Subcutaneous adipose tissue (tissue), 4 donors: ENCODE measurements around the gene SUCNR1. TPM values are rescaled to one million over a fixed set of nuclear protein-coding genes. Genes with fewer than 3 reads are reported as not detected.

Source experiments
- total RNA-seq, 4 donors: library from RNA; depleted of rRNA; stranded (reverse); fragments of >200 nt; gene quantifications; one replicate each; pipeline ENCODE4 v1.1.0, GENCODE V29; 2016
- TF ChIP-seq, protein P1 (sequence below): fragments of 450-650 bp; IDR thresholded peaks from one replicate; pipeline ENCODE4 v1.5.1; 2016; ENCODE audit warnings: low read depth, mild to moderate bottlenecking, control low read depth, antibody characterized with exemption, moderate library complexity

SUCNR1 gene
- total RNA-seq, 4 donors from 2014 or later = 0.75 to 10.9 (median 3.1) TPM

GRCh38 chr3:151877269-151877668, 3.8 kb downstream of the SUCNR1 start:
- TF ChIP-seq, protein P1, sequence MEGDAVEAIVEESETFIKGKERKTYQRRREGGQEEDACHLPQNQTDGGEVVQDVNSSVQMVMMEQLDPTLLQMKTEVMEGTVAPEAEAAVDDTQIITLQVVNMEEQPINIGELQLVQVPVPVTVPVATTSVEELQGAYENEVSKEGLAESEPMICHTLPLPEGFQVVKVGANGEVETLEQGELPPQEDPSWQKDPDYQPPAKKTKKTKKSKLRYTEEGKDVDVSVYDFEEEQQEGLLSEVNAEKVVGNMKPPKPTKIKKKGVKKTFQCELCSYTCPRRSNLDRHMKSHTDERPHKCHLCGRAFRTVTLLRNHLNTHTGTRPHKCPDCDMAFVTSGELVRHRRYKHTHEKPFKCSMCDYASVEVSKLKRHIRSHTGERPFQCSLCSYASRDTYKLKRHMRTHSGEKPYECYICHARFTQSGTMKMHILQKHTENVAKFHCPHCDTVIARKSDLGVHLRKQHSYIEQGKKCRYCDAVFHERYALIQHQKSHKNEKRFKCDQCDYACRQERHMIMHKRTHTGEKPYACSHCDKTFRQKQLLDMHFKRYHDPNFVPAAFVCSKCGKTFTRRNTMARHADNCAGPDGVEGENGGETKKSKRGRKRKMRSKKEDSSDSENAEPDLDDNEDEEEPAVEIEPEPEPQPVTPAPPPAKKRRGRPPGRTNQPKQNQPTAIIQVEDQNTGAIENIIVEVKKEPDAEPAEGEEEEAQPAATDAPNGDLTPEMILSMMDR = no peak

- TF ChIP-seq, protein P1 = no peak
Measured at GRCh38 chr3:151878465-151878864, 5.0 kb downstream of the SUCNR1 start.

DNA sequence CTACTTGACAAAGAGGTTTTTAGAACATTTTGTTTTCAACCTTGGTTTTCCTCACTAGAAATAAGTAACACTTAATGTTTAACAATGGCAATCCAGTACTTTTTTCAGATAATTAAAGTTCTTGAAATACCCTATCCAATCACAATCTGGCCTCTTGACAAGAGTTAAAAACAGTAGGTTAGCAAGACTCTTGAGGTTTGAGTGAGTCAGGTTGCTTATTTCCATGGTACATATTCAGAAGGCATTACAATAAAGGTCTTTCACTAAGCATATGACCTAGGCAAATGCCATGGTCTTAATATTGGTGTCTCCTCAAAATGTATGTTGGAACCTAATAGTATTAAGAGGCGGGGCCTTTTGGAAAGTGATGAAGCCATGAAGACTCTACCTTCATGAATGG, 5.6 kb downstream of the SUCNR1 start:
- TF ChIP-seq, protein P1 = no peak

DNA sequence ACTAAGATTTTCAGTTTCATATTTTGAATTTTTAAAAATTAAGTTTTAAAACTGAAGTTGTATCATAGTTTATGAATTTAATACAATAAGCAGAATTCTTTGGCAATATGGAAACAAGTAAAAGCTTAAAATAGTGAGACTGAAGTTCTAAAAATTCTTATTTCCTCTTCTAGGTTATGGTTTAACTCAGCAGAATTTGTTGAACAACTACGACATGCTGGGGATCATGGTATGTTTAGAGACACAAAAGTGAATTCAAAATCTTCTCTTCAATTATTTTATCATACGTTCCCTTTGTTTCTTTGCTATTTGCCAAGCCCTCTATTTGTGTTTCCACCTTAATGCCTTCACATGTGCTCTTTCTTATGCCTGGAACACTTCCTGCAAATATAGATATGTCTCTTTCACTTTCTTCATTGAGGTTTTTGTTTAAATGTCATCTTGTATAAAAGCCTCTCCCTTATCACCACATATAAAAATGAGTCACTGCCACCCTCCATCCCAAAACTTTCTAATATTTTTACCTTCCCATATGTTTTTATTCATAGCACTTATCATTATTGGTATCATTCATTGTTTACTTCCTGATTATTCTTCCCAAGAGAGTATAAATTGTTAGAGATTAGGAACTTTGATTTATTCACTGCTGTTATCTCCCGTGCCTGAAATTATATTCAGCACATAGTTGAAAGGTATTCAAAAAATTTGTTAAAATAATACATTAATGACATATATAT, 6.4 kb downstream of the SUCNR1 start:
- TF ChIP-seq, protein P1 = no peak

GRCh38 chr3:151880416-151880690, 6.9 kb downstream of the SUCNR1 start:
- TF ChIP-seq, protein P1 = no peak

DNA sequence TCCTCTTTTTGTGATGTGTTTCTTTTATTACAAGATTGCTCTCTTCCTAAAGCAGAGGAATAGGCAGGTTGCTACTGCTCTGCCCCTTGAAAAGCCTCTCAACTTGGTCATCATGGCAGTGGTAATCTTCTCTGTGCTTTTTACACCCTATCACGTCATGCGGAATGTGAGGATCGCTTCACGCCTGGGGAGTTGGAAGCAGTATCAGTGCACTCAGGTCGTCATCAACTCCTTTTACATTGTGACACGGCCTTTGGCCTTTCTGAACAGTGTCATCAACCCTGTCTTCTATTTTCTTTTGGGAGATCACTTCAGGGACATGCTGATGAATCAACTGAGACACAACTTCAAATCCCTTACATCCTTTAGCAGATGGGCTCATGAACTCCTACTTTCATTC, 7.7 kb downstream of the SUCNR1 start:
- TF ChIP-seq, protein P1 = no peak

DNA sequence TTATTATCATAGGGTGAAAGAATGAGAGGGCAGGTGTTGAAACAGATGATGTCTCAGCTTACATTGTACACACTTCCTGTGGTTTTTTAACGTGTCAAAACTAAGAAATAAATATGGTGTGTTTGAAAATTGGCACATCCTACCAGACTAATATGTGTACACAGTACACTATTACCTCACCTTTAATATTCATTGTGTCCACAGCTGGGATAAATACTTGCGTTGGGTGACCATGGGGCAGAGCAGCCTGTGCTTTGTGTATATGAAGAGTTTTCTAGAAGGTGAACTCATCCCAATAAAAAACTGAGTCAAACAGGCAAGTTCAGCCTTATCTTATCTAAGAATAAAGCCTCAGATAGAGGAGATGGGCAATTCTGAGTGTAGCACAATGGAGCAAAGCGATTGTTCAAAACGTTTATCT, 17.3 kb downstream of the SUCNR1 start:
- TF ChIP-seq, protein P1 = no peak
